ENCODE measurements around the gene EEF1AKMT2. TPM values are rescaled to one million over a fixed set of nuclear protein-coding genes. Genes with fewer than 3 reads are reported as not detected.

The EEF1AKMT2 gene
- polyA plus RNA-seq, 4 donors = 9.6 to 21.5 (median 13.0) TPM

- Histone ChIP-seq H3K9me3 (ENCODE audit: control insufficient read depth in 2 of 2, insufficient read depth in 1 of 2, low read depth in 1 of 2, low read length in 1 of 2) (no peaks in the 10 kb centered on the region), H3K27ac (ENCODE audit: low read depth in 1 of 3, low read length in 2 of 3) (peak overlapping the region; percentile 41 to 86 (median 57)), H3K27me3 (ENCODE audit: control insufficient read depth in 3 of 3, insufficient read depth in 3 of 3, low read length in 3 of 3) (no peaks in the 10 kb centered on the region), H3K36me3 (ENCODE audit: control insufficient read depth in 3 of 3, insufficient read depth in 2 of 3, low read depth in 1 of 3, low read length in 3 of 3) (peaks cover 0 to 31% (median 0%) of the 10 kb centered on the region in 3 donors), H3K4me1 (ENCODE audit: control insufficient read depth in 3 of 3, insufficient read depth in 2 of 3, low read depth in 1 of 3, low read length in 2 of 3) (peaks cover 26 to 66% (median 31%) of the 10 kb centered on the region in 3 donors), H3K4me3 (ENCODE audit: low read depth in 1 of 3, low read length in 3 of 3) (no peak overlapping the region)
- 44 to 55% (median 47%) methylated on average over 12 of the region's 12 CpGs for WGBS, 3 donors
- DNase-seq = peak in 1 of 2 donors; percentile 53
- FAIRE-seq = no peak
Measured at GRCh38 chr10:124717911-124718741, 73.6 kb downstream of the EEF1AKMT2 start.

DNA sequence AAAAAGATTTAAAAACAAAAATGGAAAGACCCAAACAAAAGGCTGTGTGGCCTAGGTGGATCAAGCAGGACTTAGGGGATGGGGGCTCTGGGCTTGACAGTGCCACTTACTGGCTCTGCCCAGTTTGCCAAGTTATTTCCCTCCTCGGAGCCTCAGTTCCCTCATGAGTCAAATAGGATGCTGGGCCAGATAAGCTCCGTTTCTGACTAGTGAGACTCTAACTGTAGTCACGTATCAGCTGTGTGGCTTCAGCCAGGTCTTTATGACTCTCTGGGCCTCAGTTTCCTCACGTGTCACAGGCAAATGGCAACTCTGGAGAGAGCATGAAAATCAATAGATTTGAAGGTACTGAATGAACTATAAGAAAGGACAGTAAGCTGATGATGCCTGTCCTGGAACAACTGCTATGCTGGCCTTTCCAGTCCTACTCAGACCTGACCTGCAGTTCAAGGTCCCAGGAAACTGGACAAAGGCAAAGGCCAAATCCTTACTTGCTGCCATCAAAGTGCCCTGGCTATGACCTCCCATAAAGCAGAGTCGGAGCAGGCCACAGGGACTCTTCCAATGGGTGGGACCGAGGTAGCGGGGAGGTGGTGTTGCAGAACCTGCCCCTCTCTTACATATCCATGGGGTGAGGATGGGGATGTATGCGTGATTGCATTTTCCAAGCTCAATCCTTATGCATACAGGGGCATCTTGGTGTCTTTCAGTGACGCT is 74.5 kb downstream of the EEF1AKMT2 start:
- Histone ChIP-seq H3K4me3 (ENCODE audit: low read depth in 1 of 3, low read length in 3 of 3) (no peak overlapping the region), H3K9me3 (ENCODE audit: control insufficient read depth in 2 of 2, insufficient read depth in 1 of 2, low read depth in 1 of 2, low read length in 1 of 2) (no peaks in the 10 kb centered on the region), H3K27ac (ENCODE audit: low read depth in 1 of 3, low read length in 2 of 3) (peak overlapping the region in 1 of 3 donors; percentile 11), H3K27me3 (ENCODE audit: control insufficient read depth in 3 of 3, insufficient read depth in 3 of 3, low read length in 3 of 3) (no peaks in the 10 kb centered on the region), H3K4me1 (ENCODE audit: control insufficient read depth in 3 of 3, insufficient read depth in 2 of 3, low read depth in 1 of 3, low read length in 2 of 3) (peaks cover 24 to 62% (median 28%) of the 10 kb centered on the region in 3 donors), H3K36me3 (ENCODE audit: control insufficient read depth in 3 of 3, insufficient read depth in 2 of 3, low read depth in 1 of 3, low read length in 3 of 3) (peaks cover 0 to 33% (median 2%) of the 10 kb centered on the region in 3 donors)
- DNase-seq (no peak), FAIRE-seq (no peak)
- WGBS, 3 donors = 84 to 89% (median 88%) methylated on average over 9 of the region's 9 CpGs

GRCh38 chr10:124716369-124716768 is 75.3 kb downstream of the EEF1AKMT2 start:
- FAIRE-seq (no peak), DNase-seq (no peak)
- Histone ChIP-seq H3K4me1 (ENCODE audit: control insufficient read depth in 3 of 3, insufficient read depth in 2 of 3, low read depth in 1 of 3, low read length in 2 of 3) (peaks cover 20 to 54% (median 27%) of the 10 kb centered on the region in 3 donors), H3K9me3 (ENCODE audit: control insufficient read depth in 2 of 2, insufficient read depth in 1 of 2, low read depth in 1 of 2, low read length in 1 of 2) (no peaks in the 10 kb centered on the region), H3K27me3 (ENCODE audit: control insufficient read depth in 3 of 3, insufficient read depth in 3 of 3, low read length in 3 of 3) (no peaks in the 10 kb centered on the region), H3K36me3 (ENCODE audit: control insufficient read depth in 3 of 3, insufficient read depth in 2 of 3, low read depth in 1 of 3, low read length in 3 of 3) (peaks cover 0 to 40% (median 2%) of the 10 kb centered on the region in 3 donors), H3K4me3 (ENCODE audit: low read depth in 1 of 3, low read length in 3 of 3) (no peak overlapping the region), H3K27ac (ENCODE audit: low read depth in 1 of 3, low read length in 2 of 3) (peak overlapping the region in 2 of 3 donors; percentile 11 to 37)
- WGBS, 3 donors = 70 to 87% (median 86%) methylated on average over 4 of the region's 4 CpGs

DNA sequence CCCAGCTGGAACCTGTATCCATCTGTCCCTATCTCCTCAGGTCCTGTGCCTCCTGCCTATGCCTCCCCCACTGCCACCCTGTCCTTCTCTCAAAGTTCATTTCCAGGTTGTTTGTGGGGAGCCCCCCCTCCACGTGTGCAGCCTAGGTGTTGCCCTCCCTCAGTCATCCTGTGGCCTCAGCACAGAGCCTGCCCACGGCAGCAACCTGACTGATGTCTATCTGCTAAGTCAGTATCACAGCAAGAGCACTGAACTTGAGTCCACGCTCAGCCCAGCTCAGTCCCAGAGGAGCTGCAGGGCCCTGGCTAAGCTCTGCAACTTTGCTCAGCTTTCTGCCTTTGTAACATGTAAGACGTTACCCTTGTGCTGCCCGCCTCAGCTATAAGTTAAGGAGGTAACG is 76.2 kb downstream of the EEF1AKMT2 start:
- WGBS, 3 donors = 52 to 56% (median 55%) methylated on average over 6 of the region's 6 CpGs
- peaks cover 0 to 38% (median 2%) of the 10 kb centered on the region in 3 donors for H3K36me3 ChIP-seq (ENCODE audit: control insufficient read depth in 3 of 3, insufficient read depth in 2 of 3, low read depth in 1 of 3, low read length in 3 of 3)
- no peaks in the 10 kb centered on the region for H3K9me3 ChIP-seq (ENCODE audit: control insufficient read depth in 2 of 2, insufficient read depth in 1 of 2, low read depth in 1 of 2, low read length in 1 of 2)
- H3K27me3 ChIP-seq (ENCODE audit: control insufficient read depth in 3 of 3, insufficient read depth in 3 of 3, low read length in 3 of 3) = no peaks in the 10 kb centered on the region
- H3K4me1 ChIP-seq (ENCODE audit: control insufficient read depth in 3 of 3, insufficient read depth in 2 of 3, low read depth in 1 of 3, low read length in 2 of 3) = peaks cover 19 to 57% (median 25%) of the 10 kb centered on the region in 3 donors
- no peak overlapping the region for H3K4me3 ChIP-seq (ENCODE audit: low read depth in 1 of 3, low read length in 3 of 3)
- no peak for FAIRE-seq
- H3K27ac ChIP-seq (ENCODE audit: low read depth in 1 of 3, low read length in 2 of 3) = peak overlapping the region; percentile 11 to 20 (median 16)
- DNase-seq = no peak

DNA sequence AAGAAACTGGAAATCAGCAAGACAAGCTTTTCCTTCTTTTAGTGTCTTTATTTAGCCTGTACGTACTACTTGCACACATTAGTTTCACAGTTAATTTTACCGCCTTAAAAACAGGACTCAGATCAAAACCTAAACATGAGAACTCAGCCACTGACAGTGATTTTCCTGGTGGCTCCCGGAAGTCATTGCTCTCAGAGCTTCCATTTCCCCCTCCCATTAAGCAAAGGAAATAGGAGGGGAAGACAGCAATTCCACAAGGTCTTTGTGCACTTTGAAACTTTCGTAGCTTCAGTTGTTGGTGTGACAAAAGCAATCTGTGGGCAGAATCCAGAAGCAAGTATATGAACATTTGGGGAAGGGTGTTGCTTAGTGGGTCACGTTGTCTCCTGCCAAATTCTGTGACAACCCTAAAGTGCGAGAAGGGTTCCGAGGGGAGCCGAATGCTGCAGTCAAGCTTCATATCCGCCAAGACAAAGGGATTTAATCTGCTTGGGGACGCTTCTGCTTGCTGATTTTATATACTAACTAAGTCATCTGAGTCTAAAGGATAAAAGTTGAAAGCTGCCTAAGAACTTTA is 77.9 kb downstream of the EEF1AKMT2 start:
- WGBS, 3 donors = 56 to 80% (median 66%) methylated on average over 9 to 10 of the region's 10 CpGs
- Histone ChIP-seq H3K27ac (ENCODE audit: low read depth in 1 of 3, low read length in 2 of 3) (peak overlapping the region in 2 of 3 donors; percentile 1 to 35), H3K4me1 (ENCODE audit: control insufficient read depth in 3 of 3, insufficient read depth in 2 of 3, low read depth in 1 of 3, low read length in 2 of 3) (peaks cover 31 to 65% (median 33%) of the 10 kb centered on the region in 3 donors), H3K4me3 (ENCODE audit: low read depth in 1 of 3, low read length in 3 of 3) (no peak overlapping the region), H3K9me3 (ENCODE audit: control insufficient read depth in 2 of 2, insufficient read depth in 1 of 2, low read depth in 1 of 2, low read length in 1 of 2) (no peaks in the 10 kb centered on the region), H3K36me3 (ENCODE audit: control insufficient read depth in 3 of 3, insufficient read depth in 2 of 3, low read depth in 1 of 3, low read length in 3 of 3) (peaks cover 0 to 41% (median 2%) of the 10 kb centered on the region in 3 donors), H3K27me3 (ENCODE audit: control insufficient read depth in 3 of 3, insufficient read depth in 3 of 3, low read length in 3 of 3) (no peaks in the 10 kb centered on the region)
- no peak for DNase-seq
- FAIRE-seq = no peak

DNA sequence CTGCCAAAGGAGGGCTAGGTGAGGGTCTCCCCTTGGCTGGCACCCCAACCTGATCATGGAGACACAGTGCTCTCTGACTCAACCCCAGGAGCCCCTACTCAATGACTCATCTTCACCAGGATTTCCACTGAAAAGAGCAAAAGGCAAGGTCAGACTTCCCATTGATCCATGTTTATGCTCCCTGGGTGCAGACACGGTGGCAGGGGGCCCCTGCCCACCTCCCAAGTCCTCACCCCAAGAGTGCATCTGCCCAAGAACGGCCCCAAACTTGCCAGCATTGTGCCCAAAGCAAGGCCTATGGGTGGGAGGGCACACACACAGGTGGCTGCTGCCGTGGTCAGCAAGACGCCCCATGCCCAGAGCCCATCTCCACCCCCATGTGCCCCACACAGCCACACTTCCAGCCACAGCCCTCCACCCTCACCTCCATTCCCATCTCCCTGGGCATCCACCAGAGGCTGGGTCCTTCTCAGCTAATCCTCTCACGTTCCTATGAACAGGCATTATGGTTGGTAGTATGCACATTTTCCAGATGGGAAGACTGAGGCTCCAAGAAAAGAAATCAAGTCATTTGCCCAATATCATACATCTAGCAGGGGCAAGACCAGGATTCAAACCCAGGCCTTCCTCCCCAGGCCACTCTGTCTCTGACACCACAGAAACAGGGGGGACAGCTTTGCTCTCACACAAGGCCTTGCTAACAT is 78.8 kb downstream of the EEF1AKMT2 start:
- Histone ChIP-seq H3K4me1 (ENCODE audit: control insufficient read depth in 3 of 3, insufficient read depth in 2 of 3, low read depth in 1 of 3, low read length in 2 of 3) (peaks cover 23 to 65% (median 28%) of the 10 kb centered on the region in 3 donors), H3K36me3 (ENCODE audit: control insufficient read depth in 3 of 3, insufficient read depth in 2 of 3, low read depth in 1 of 3, low read length in 3 of 3) (peaks cover 0 to 34% (median 2%) of the 10 kb centered on the region in 3 donors), H3K27ac (ENCODE audit: low read depth in 1 of 3, low read length in 2 of 3) (no peak overlapping the region), H3K9me3 (ENCODE audit: control insufficient read depth in 2 of 2, insufficient read depth in 1 of 2, low read depth in 1 of 2, low read length in 1 of 2) (no peaks in the 10 kb centered on the region), H3K4me3 (ENCODE audit: low read depth in 1 of 3, low read length in 3 of 3) (no peak overlapping the region), H3K27me3 (ENCODE audit: control insufficient read depth in 3 of 3, insufficient read depth in 3 of 3, low read length in 3 of 3) (no peaks in the 10 kb centered on the region)
- 79 to 89% (median 81%) methylated on average over 3 to 5 of the region's 5 CpGs for WGBS, 3 donors
- FAIRE-seq (no peak), DNase-seq (no peak)

GRCh38 chr10:124711145-124711544 is 80.5 kb downstream of the EEF1AKMT2 start:
- WGBS, 3 donors = 74 to 85% (median 85%) methylated on average over 7 of the region's 7 CpGs

More at GRCh38 chr10:124711145-124711544, 80.5 kb downstream of the EEF1AKMT2 start:
- no peak for DNase-seq
- FAIRE-seq = no peak
- Histone ChIP-seq H3K36me3 (ENCODE audit: control insufficient read depth in 3 of 3, insufficient read depth in 2 of 3, low read depth in 1 of 3, low read length in 3 of 3) (peaks cover 0 to 38% (median 2%) of the 10 kb centered on the region in 3 donors), H3K9me3 (ENCODE audit: control insufficient read depth in 2 of 2, insufficient read depth in 1 of 2, low read depth in 1 of 2, low read length in 1 of 2) (no peaks in the 10 kb centered on the region), H3K4me3 (ENCODE audit: low read depth in 1 of 3, low read length in 3 of 3) (no peak overlapping the region), H3K27ac (ENCODE audit: low read depth in 1 of 3, low read length in 2 of 3) (peak overlapping the region in 1 of 3 donors; percentile 90), H3K27me3 (ENCODE audit: control insufficient read depth in 3 of 3, insufficient read depth in 3 of 3, low read length in 3 of 3) (no peaks in the 10 kb centered on the region), H3K4me1 (ENCODE audit: control insufficient read depth in 3 of 3, insufficient read depth in 2 of 3, low read depth in 1 of 3, low read length in 2 of 3) (peaks cover 32 to 71% (median 37%) of the 10 kb centered on the region in 3 donors)

Measured in small intestine (tissue), 7 donors.